Skeletal muscle tissue (tissue), 4 donors: Measurements from ENCODE around the gene SSU72. TPM values are rescaled to one million over a fixed set of nuclear protein-coding genes. Genes with fewer than 3 reads are reported as not detected.
"Not testable (repeated sequence)": the region's sequence is repeated elsewhere in the genome, so short reads cannot be mapped to it uniquely, and the experiment has no call there.

Source experiments
- H3K27ac ChIP-seq: one replicate; pipeline ENCODE4 v1.7.0; 2013; ENCODE audit warnings: mild to moderate bottlenecking, low read depth, low read length, inconsistent platforms
- H3K27me3 ChIP-seq, 3 donors: one replicate each; pipeline ENCODE4 v1.7.0; 2013; ENCODE audit warnings: low read length in 3 of 3; ENCODE audit not compliant: control insufficient read depth in 3 of 3, insufficient read depth in 3 of 3
- H3K36me3 ChIP-seq, 3 donors: one replicate each; pipeline ENCODE4 v1.7.0; 2013; ENCODE audit warnings: low read length in 3 of 3; ENCODE audit not compliant: control insufficient read depth in 3 of 3, insufficient read depth in 3 of 3
- H3K4me1 ChIP-seq, 3 donors: one replicate each; pipeline ENCODE4 v1.7.0; 2013; ENCODE audit warnings: low read length in 3 of 3, mild to moderate bottlenecking in 3 of 3; ENCODE audit not compliant: control insufficient read depth in 3 of 3, insufficient read depth in 3 of 3
- H3K4me3 ChIP-seq, 3 donors: one replicate each; pipeline ENCODE4 v1.7.0; 2013; ENCODE audit warnings: low read length in 3 of 3
- H3K9ac ChIP-seq, 3 donors: one replicate each; pipeline ENCODE4 v1.7.0; 2013; ENCODE audit warnings: low read length in 3 of 3, mild to moderate bottlenecking in 3 of 3, moderate library complexity in 2 of 3, low read depth in 1 of 3
- H3K9me3 ChIP-seq, 3 donors: one replicate each; pipeline ENCODE4 v1.7.0; 2013; ENCODE audit warnings: low read length in 3 of 3; ENCODE audit not compliant: control insufficient read depth in 3 of 3
- total RNA-seq: library from RNA; depleted of rRNA; stranded (reverse); fragments of >200 nt; gene quantifications from one replicate; pipeline ENCODE4 v1.2.3, GENCODE V29; 2014
- donor health status: Osteomylitis.

The SSU72 gene
- total RNA-seq, 1 donor from 2014 or later, result 40.2 TPM

DNA sequence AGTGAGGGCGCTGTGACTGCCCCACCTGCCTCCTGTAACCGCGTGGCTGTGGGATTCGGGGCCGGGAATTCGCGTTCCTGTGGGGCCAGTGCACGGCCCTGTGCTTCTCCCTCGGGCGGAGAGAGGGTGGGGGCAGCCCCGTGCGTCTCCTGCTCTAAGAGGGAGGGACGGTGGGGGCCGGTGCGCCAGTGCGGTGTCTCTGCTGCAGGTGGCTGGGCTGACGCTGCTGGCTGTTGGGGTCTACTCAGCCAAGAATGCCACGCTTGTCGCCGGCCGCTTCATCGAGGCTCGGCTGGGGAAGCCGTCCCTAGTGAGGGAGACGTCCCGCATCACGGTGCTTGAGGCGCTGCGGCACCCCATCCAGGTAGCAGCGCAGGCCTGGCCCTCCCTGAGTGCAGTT lies 52.1 kb downstream of the SSU72 start:
- H3K9me3 ChIP-seq, H3K27ac ChIP-seq: not testable (repeated sequence)
- H3K36me3 ChIP-seq, result peaks cover 19 to 22% (median 20%) of the 10 kb centered on the region in 3 donors

DNA sequence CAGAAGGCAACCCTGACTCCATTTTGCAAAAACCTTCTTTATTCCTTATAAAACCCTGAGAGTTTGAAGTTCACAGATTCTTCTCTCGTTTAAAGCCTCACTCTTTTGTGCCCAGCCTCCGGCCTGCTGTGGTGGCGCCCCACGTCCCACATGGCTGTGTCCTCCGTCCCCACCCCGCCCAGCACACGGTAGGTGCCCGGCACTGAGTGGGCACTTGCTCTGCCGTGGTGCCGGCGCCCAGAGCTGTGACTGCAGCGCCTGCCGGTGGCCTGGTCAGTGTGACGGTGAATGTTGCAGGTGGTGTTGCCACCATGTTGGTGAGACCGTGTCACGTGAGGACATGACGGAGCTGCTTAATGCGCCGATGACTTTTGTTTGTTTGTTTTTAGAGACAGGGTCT lies 53.3 kb downstream of the SSU72 start:
- Histone ChIP-seq H3K9me3 (no peaks in the 10 kb centered on the region), H3K9ac (no peak overlapping the region), H3K36me3 (peaks cover 18 to 22% (median 20%) of the 10 kb centered on the region in 3 donors), H3K27ac (no peak overlapping the region), H3K4me3 (no peak overlapping the region), H3K4me1 (no peaks in the 10 kb centered on the region), H3K27me3 (no peaks in the 10 kb centered on the region)

More for the DNA sequence above, 52.1 kb downstream of the SSU72 start:
- not testable (repeated sequence) for H3K27me3 ChIP-seq, H3K4me1 ChIP-seq, H3K9ac ChIP-seq, H3K4me3 ChIP-seq

DNA sequence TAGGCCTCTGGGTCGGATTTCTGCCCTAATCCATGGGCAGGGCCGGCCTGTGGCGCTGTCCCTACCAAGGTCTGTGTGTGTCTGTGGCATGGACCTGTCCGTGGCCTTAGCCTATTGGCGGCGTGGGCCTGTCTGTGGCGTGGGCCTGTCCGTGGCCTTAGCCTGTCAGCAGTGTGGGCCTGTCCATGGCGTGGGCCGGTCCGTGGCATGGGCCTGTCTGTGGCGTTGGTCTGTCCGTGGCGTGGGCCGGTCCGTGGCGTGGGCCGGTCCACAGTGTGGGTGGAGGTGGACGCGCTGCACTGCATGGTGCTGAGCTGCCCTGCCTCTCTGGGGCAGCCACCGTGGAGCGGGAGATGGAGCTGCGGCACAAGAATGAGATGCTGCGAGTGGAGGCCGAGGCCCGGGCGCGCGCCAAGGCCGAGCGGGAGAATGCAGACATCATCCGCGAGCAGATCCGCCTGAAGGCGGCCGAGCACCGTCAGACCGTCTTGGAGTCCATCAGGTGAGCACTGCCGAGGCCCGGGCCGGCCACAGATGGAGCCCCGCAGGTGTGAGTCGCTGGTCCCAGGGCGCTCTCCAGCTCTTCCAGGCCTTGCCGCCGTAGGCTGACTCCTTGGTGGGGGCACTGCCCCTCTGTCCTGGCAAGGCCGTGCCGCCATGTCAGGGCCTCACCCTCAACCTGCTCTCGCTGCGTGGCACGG lies 54.7 kb downstream of the SSU72 start:
- not testable (repeated sequence) for H3K9me3 ChIP-seq, H3K9ac ChIP-seq, H3K27me3 ChIP-seq, H3K4me1 ChIP-seq, H3K4me3 ChIP-seq, H3K27ac ChIP-seq
- peaks cover 16 to 20% (median 20%) of the 10 kb centered on the region in 3 donors for H3K36me3 ChIP-seq

DNA sequence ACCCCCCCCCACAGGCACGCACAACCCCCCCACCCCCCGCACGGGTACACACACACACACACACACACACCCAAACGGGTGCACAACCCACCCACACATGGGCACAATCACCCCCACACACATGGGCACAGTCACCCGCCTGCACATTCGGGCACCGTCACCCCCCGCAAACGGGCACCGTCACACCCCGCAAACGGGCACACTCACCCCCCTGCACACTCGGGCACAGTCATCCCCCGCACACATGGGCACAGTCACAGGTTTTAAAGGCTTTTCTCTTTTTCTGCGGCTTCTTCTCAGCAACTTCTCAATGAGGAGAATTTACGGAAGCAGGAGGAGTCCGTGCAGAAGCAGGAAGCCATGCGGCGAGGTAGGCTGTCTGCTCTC lies 56.0 kb downstream of the SSU72 start:
- not testable (repeated sequence) for H3K27me3 ChIP-seq, H3K9me3 ChIP-seq, H3K27ac ChIP-seq, H3K9ac ChIP-seq, H3K4me1 ChIP-seq, H3K4me3 ChIP-seq
- peaks cover 14 to 20% (median 19%) of the 10 kb centered on the region in 3 donors for H3K36me3 ChIP-seq

DNA sequence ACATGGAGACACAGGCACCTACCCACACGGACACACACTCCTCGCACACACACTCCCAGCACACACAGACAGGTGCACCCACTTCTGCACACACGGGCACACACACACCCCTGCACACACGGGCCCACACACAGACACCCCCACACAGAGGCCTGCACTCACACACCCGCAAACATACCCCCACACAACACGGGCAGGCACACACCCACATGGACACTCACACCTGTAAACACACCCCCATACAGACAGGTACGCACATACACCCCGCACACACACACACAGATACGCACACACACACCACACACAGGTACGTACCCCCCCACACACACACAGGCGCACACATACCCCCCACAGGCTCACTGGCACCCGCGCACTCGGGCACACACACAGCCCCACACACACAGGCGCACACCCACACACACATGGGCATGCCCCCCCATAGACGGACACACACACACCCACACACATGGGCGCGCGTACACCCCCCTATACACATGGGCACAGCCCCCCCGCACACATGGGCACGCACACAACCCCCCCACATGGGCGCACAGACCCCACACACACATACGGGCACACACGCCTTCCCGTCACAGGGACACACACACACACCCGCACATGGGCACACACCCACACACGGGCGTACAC lies 56.6 kb downstream of the SSU72 start:
- Histone ChIP-seq H3K9ac (no peak overlapping the region), H3K4me1 (no peaks in the 10 kb centered on the region), H3K27me3 (no peaks in the 10 kb centered on the region), H3K4me3 (no peak overlapping the region), H3K27ac (no peak overlapping the region), H3K9me3 (no peaks in the 10 kb centered on the region), H3K36me3 (peaks cover 11 to 20% (median 14%) of the 10 kb centered on the region in 3 donors)

DNA sequence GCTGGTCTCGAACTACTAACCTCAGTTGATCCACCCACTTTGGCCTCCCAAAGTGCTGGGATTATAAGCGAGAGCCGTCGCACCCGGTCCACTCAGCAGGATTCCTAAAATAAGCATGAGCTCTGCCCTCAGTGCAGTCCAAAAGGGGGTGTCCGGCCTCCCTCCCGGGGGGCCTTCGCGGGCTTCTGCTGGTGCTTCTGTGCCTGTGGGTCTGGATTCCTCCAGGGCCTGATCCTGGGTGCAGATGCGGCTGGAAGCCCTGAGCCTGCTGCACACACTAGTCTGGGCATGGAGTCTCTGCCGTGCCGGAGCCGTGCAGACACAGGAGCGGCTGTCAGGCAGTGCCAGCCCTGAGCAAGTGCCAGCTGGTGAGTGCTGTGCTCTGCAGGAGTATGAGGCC lies 57.7 kb downstream of the SSU72 start:
- not testable (repeated sequence) for H3K27me3 ChIP-seq, H3K9me3 ChIP-seq, H3K4me1 ChIP-seq, H3K9ac ChIP-seq, H3K4me3 ChIP-seq, H3K27ac ChIP-seq
- peaks cover 11 to 18% (median 14%) of the 10 kb centered on the region in 3 donors for H3K36me3 ChIP-seq

DNA sequence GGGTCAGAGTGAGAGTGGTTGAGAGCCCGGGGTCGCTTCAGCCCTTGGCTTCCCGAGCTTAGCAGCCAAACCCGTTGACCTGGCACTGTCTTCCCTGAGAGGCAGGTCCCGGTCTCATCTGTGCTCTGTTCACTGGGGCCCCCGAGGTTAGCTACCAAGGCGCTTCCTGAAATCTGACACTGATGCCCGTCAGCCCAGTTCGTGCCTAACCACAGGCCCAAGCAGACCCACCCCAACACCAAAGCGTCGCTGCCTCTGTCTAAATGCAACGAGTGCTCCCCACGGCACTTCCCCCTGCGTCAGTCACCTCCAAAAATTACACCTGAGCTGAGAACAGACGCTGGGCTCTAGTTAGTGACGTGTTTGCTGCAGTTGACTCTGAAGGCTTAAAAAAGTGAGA lies 60.3 kb downstream of the SSU72 start:
- not testable (repeated sequence) for H3K27me3 ChIP-seq, H3K27ac ChIP-seq, H3K9me3 ChIP-seq, H3K36me3 ChIP-seq, H3K9ac ChIP-seq, H3K4me3 ChIP-seq
- peaks cover 5 to 14% (median 10%) of the 10 kb centered on the region in 3 donors for H3K4me1 ChIP-seq

DNA sequence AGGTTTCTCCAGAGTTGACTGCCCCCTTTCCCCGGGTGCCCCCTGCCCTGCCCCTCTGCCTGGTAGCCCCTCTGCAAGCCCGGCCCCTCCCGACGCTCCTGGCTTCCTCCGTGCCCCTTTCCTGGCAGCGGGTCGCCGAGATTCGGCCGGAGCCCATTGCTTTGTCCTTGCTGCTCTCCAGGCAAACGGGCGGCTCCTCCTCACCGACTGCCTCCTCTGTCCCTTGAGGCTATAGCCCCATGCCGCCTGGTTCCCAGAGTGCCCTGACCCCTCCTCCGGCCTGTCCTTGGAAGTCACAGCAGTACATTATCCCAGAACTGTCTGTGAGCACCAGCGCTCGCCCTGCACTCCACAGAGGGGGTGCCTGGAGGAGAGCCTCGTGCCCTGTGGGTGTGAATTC lies 61.0 kb downstream of the SSU72 start:
- not testable (repeated sequence) for H3K27me3 ChIP-seq, H3K36me3 ChIP-seq, H3K9ac ChIP-seq, H3K27ac ChIP-seq, H3K9me3 ChIP-seq, H3K4me3 ChIP-seq
- peaks cover 5 to 14% (median 10%) of the 10 kb centered on the region in 3 donors for H3K4me1 ChIP-seq

DNA sequence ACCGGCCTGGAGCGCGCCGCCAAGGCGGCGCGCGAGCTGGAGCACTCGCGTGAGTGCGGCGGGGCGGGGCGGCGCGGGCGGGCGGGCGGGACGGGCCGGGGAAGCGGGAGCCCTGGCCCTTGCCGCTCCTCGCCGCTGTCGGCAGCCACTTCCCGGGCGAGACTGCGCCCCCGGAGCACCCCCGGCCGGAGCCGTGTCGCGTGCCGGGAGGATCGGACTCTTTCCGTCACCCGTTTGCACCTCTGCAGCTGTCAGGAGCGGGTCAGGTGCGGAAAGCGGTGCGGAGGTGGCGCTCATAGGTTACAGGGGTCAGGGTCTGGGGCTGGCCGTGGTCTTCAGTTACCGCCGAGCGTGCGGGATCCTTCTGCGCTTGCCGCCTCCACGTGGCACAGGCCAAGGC lies 62.2 kb downstream of the SSU72 start:
- H3K9ac ChIP-seq, result peak overlapping the region in 1 of 3 donors; percentile 64
- H3K27me3 ChIP-seq, H3K9me3 ChIP-seq, H3K27ac ChIP-seq, H3K36me3 ChIP-seq: not testable (repeated sequence)
- peak overlapping the region in 2 of 3 donors; percentile 49 to 60 for H3K4me3 ChIP-seq
- H3K4me1 ChIP-seq, result peaks cover 5 to 21% (median 16%) of the 10 kb centered on the region in 3 donors

DNA sequence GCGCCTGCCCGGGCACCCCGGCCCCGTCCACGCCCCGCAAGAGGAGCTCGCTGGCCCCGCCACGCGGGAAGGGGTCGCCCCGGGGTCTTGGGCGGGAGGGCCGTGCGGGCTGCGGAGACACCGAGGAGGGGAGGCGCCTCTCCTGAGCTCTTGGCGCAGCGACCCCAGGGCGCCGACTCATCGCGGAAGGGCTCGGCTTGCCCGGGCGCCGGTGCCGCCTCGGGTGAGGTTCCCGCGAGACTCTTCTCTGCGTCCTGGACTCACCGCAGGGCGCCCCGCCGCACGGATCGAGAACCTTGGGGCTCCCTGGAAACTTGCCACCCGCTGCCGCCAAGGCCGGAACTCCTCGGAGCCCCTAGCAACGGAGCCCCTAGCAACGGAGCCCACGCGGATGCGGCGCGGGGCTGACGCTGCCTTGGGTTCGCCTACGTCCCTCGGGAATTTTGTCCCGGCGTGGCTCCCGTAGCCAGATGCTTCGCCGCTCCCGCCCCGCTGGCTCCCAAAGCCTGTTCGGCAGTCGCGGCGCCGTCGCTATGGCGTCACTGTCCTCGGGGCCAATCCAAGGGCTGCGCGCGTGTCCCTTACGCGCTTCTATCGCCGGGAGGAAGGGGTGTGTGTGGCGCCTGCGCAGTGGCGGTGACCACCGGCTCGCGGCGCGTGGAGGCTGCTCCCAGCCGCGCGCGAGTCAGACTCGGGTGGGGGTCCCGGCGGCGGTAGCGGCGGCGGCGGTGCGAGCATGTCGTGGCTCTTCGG lies 63.0 kb downstream of the SSU72 start, which contains the start of gene ATAD3A:
TSS of gene ATAD3A (plus strand) at position 630 of the 753 bp plus-strand sequence. CDS start at position 737, 107 bp downstream.
- peak within 1 kb of the TSS; percentile 92 for H3K27ac ChIP-seq
- H3K4me1 ChIP-seq, result peaks cover 5 to 21% (median 16%) of the 10 kb centered on the region in 3 donors
- peak within 1 kb of the TSS; percentile 85 to 97 (median 91) for H3K9ac ChIP-seq
- no peaks in the 10 kb centered on the region for H3K27me3 ChIP-seq
- H3K9me3 ChIP-seq, result no peaks in the 10 kb centered on the region
- H3K4me3 ChIP-seq, result peak within 1 kb of the TSS; percentile 63 to 95 (median 92)
- no peaks in the 10 kb centered on the region for H3K36me3 ChIP-seq
